Measurements from ENCODE around the gene CPA4. TPM values are rescaled to one million over a fixed set of nuclear protein-coding genes. Genes with fewer than 3 reads are reported as not detected.

CPA4 gene
- total RNA-seq, 1 experiment from 2014 or later, result 22.1 TPM

GRCh38 chr7:130332259-130333053 is 39.5 kb downstream of the CPA4 start:
- Histone ChIP-seq H3K27me3 (ENCODE audit: low read length) (no peaks in the 10 kb centered on the region), H3K36me3 (ENCODE audit: low read depth, low read length) (no peaks in the 10 kb centered on the region), H3K4me1 (ENCODE audit: insufficient read depth, low read length) (no peaks in the 10 kb centered on the region), H3K27ac (ENCODE audit: low read length) (no peak overlapping the region), H2AFZ (ENCODE audit: low read length) (no peak overlapping the region), H3K9ac (ENCODE audit: low read length) (no peak overlapping the region), H3K4me3 (ENCODE audit: low read length) (no peak overlapping the region), H3F3A (ENCODE audit: low read length, unreplicated experiment) (no peaks in the 10 kb centered on the region), H4K20me1 (ENCODE audit: low read length) (no peaks in the 10 kb centered on the region), H3K9me2 (replicated peaks; ENCODE audit: low read length) (no peaks in the 10 kb centered on the region), H3K9me3 (ENCODE audit: low read length) (no peaks in the 10 kb centered on the region), H3K4me2 (ENCODE audit: low read length) (no peak overlapping the region), H3K79me2 (ENCODE audit: low read length) (no peaks in the 10 kb centered on the region)
- TF ChIP-seq EZH2phosphoT487 (IDR thresholded peaks at IDR 0.05; ENCODE audit: borderline replicate concordance, low read length) (no peak), EZH2 (IDR thresholded peaks at IDR 0.05; ENCODE audit: low read length, unreplicated experiment) (no peak)
- TF ChIP-seq, protein P1, sequence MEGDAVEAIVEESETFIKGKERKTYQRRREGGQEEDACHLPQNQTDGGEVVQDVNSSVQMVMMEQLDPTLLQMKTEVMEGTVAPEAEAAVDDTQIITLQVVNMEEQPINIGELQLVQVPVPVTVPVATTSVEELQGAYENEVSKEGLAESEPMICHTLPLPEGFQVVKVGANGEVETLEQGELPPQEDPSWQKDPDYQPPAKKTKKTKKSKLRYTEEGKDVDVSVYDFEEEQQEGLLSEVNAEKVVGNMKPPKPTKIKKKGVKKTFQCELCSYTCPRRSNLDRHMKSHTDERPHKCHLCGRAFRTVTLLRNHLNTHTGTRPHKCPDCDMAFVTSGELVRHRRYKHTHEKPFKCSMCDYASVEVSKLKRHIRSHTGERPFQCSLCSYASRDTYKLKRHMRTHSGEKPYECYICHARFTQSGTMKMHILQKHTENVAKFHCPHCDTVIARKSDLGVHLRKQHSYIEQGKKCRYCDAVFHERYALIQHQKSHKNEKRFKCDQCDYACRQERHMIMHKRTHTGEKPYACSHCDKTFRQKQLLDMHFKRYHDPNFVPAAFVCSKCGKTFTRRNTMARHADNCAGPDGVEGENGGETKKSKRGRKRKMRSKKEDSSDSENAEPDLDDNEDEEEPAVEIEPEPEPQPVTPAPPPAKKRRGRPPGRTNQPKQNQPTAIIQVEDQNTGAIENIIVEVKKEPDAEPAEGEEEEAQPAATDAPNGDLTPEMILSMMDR (conservative IDR thresholded peaks at IDR 0.05; ENCODE audit: low read depth, low read length), result no peak
- intact Hi-C loops (cut with micrococcal nuclease), result no loop called here
- DNase-seq (no peak), ATAC-seq (no peak)
- ChIA-PET POLR2A (ENCODE audit: unreplicated experiment) (no interaction called here), CTCF (no interaction called here)
- BruUV-seq (replicated peaks), result no TSS peak

DNA sequence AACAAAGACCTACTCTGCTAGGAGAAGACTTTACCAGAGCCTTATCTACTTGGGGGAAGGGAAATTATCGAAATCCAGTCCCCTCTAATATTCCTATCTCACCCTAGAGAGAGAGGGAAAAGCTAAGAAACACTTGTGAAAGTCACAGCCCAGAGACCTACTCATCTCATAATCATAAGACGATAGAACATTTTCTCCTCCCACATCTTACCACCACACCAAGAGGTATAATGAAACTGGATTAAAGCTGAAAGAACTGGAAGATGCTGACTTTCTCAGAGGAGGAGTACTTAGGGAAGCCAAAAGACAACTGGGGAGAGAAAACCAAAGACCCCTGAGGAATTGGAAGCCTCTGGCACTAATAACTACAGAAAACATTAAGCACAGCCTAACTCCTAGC is 40.9 kb downstream of the CPA4 start:
- no TSS peak for BruUV-seq (replicated peaks)
- Histone ChIP-seq H3K9me3 (ENCODE audit: low read length) (no peaks in the 10 kb centered on the region), H3K9ac (ENCODE audit: low read length) (no peak overlapping the region), H4K20me1 (ENCODE audit: low read length) (no peaks in the 10 kb centered on the region), H3K4me2 (ENCODE audit: low read length) (no peak overlapping the region), H3K4me1 (ENCODE audit: insufficient read depth, low read length) (no peaks in the 10 kb centered on the region), H3K9me2 (replicated peaks; ENCODE audit: low read length) (no peaks in the 10 kb centered on the region), H3F3A (ENCODE audit: low read length, unreplicated experiment) (no peaks in the 10 kb centered on the region), H3K27me3 (ENCODE audit: low read length) (no peaks in the 10 kb centered on the region), H2AFZ (ENCODE audit: low read length) (no peak overlapping the region), H3K4me3 (ENCODE audit: low read length) (no peak overlapping the region), H3K36me3 (ENCODE audit: low read depth, low read length) (no peaks in the 10 kb centered on the region), H3K27ac (ENCODE audit: low read length) (no peak overlapping the region), H3K79me2 (ENCODE audit: low read length) (no peaks in the 10 kb centered on the region)
- no peak for ATAC-seq
- TF ChIP-seq EZH2phosphoT487 (IDR thresholded peaks at IDR 0.05; ENCODE audit: borderline replicate concordance, low read length) (no peak), EZH2 (IDR thresholded peaks at IDR 0.05; ENCODE audit: low read length, unreplicated experiment) (no peak)
- TF ChIP-seq, protein P1 (conservative IDR thresholded peaks at IDR 0.05; ENCODE audit: low read depth, low read length), result no peak
- intact Hi-C loops (cut with micrococcal nuclease), result no loop called here
- no peak for DNase-seq
- POLR2A ChIA-PET (ENCODE audit: unreplicated experiment), result no interaction called here
- CTCF ChIA-PET, result no interaction called here

DNA sequence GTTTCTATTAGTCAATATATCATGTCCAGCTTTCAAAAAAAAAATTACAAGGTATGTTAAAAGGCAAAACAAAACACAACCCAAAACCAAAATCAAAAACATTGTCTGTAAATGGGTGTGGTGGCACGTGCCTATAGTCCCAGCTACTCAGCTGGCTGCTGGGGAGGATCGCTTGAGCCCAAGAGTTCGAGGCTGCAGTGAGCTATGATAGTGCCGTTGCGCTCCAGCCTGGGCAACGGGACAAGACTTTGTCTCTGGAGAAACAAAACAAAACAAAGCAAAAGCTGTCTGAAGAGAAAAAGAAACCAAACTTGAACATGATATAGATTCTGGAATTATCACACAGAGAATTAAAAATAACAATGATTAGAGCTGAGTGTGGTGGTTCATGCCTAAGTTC is 41.3 kb downstream of the CPA4 start:
- DNase-seq, result no peak
- intact Hi-C loops (cut with micrococcal nuclease), result no loop called here

More for the DNA sequence above, 41.3 kb downstream of the CPA4 start:
- no peaks in the 10 kb centered on the region for H3K4me1 ChIP-seq (ENCODE audit: insufficient read depth, low read length)
- H3K79me2 ChIP-seq (ENCODE audit: low read length), result no peaks in the 10 kb centered on the region
- TF ChIP-seq, protein P1 (conservative IDR thresholded peaks at IDR 0.05; ENCODE audit: low read depth, low read length), result no peak
- TF ChIP-seq EZH2 (IDR thresholded peaks at IDR 0.05; ENCODE audit: low read length, unreplicated experiment) (no peak), EZH2phosphoT487 (IDR thresholded peaks at IDR 0.05; ENCODE audit: borderline replicate concordance, low read length) (no peak)
- no peaks in the 10 kb centered on the region for H3K9me3 ChIP-seq (ENCODE audit: low read length)
- H3K27me3 ChIP-seq (ENCODE audit: low read length), result no peaks in the 10 kb centered on the region
- H3K27ac ChIP-seq (ENCODE audit: low read length), result no peak overlapping the region
- H4K20me1 ChIP-seq (ENCODE audit: low read length), result no peaks in the 10 kb centered on the region
- ChIA-PET CTCF (no interaction called here), POLR2A (ENCODE audit: unreplicated experiment) (no interaction called here)
- no peaks in the 10 kb centered on the region for H3K9me2 ChIP-seq (replicated peaks; ENCODE audit: low read length)
- no peak overlapping the region for H3K9ac ChIP-seq (ENCODE audit: low read length)
- BruUV-seq (replicated peaks), result no TSS peak
- H2AFZ ChIP-seq (ENCODE audit: low read length), result no peak overlapping the region
- H3K36me3 ChIP-seq (ENCODE audit: low read depth, low read length), result no peaks in the 10 kb centered on the region
- H3F3A ChIP-seq (ENCODE audit: low read length, unreplicated experiment), result no peaks in the 10 kb centered on the region
- no peak overlapping the region for H3K4me3 ChIP-seq (ENCODE audit: low read length)
- no peak for ATAC-seq
- H3K4me2 ChIP-seq (ENCODE audit: low read length), result no peak overlapping the region

All from PC-3 (cell line).